SK-N-SH (cell line): Measurements from ENCODE around the gene WTAP. TPM values are rescaled to one million over a fixed set of nuclear protein-coding genes. Genes with fewer than 3 reads are reported as not detected.

Experiments
- CTCF ChIA-PET: fragments of 300-600, 350-600 bp; formaldehyde crosslinking; extraction: SDS; loops from one replicate; lab custom pipeline; 2021; lab: Yijun Ruan, JAX
- POLR2A ChIA-PET: fragments of 350-600 bp; sonication (Branson Sonifier 250); formaldehyde crosslinking; extraction: SDS; loops from one replicate; lab custom pipeline; 2020; ENCODE audit warnings: antibody characterized with exemption, inconsistent platforms; lab: Yijun Ruan, JAX
- DNase-seq: peaks from one replicate; pipeline ENCODE4 v3.0.0; 2012
- H2AFZ ChIP-seq: fragments of 200-600 bp; sonication (generic); 2 replicates; pipeline ENCODE4 v1.8.1; 2016; ENCODE audit warnings: antibody characterized with exemption, mild to moderate bottlenecking, low read depth
- H3F3A ChIP-seq: fragments of 200-600 bp; sonication (generic); replicated peaks from 2 replicates; pipeline ENCODE3; 2016; ENCODE audit warnings: antibody characterized with exemption, mild to moderate bottlenecking; ENCODE audit not compliant: insufficient read depth
- H3K27ac ChIP-seq, 2 experiments: fragments of 200-500 bp in 1 of 2; fragments of 200-600 bp in 1 of 2; sonication (Bioruptor generic) in 1 of 2; sonication (generic), shearing (Covaris generic) in 1 of 2; 2 replicates each; pipeline versions ENCODE4 v1.5.1 to v1.6.1; 2014 to 2016; ENCODE audit warnings: low read depth in 2 of 2, inconsistent platforms in 1 of 2, low read length in 1 of 2, mild to moderate bottlenecking in 1 of 2, mixed read lengths in 1 of 2
- H3K27me3 ChIP-seq: fragments of 200-600 bp; sonication (generic), shearing (Covaris generic); 2 replicates; pipeline ENCODE4 v1.6.1; 2016; ENCODE audit warnings: mixed run types; ENCODE audit not compliant: insufficient read depth
- H3K36me3 ChIP-seq, 2 experiments: fragments of 200-500 bp in 1 of 2; fragments of 200-600 bp in 1 of 2; sonication (Bioruptor generic) in 1 of 2; sonication (generic) in 1 of 2; replicated peaks in 1 of 2; 2 replicates each; pipeline versions ENCODE3 to v1.5.1; 2014 to 2016; ENCODE audit warnings: low read length in 1 of 2, mild to moderate bottlenecking in 1 of 2; ENCODE audit not compliant: insufficient read depth in 2 of 2, control insufficient read depth in 1 of 2
- H3K4me1 ChIP-seq, 2 experiments: fragments of 200-500 bp in 1 of 2; fragments of 200-600 bp in 1 of 2; sonication (Bioruptor generic) in 1 of 2; sonication (generic), shearing (Covaris generic) in 1 of 2; 2 replicates each; pipeline versions ENCODE4 v1.5.1 to v1.6.1; 2014 to 2016; ENCODE audit warnings: low read depth in 1 of 2, low read length in 1 of 2, mixed run types in 1 of 2; ENCODE audit not compliant: insufficient read depth in 2 of 2, control insufficient read depth in 1 of 2
- H3K4me2 ChIP-seq: fragments of 200-600 bp; sonication (generic), shearing (Covaris generic); 2 replicates; pipeline ENCODE4 v1.6.1; 2017; ENCODE audit warnings: mixed run types
- H3K4me3 ChIP-seq, 2 experiments: fragments of 200-500 bp in 1 of 2; fragments of 200-600 bp in 1 of 2; sonication (Bioruptor generic) in 1 of 2; sonication (generic), shearing (Covaris generic) in 1 of 2; 2 replicates each; pipeline versions ENCODE4 v1.5.1 to v1.8.1; 2014 to 2016; ENCODE audit warnings: low read depth in 2 of 2, inconsistent platforms in 1 of 2, low read length in 1 of 2, mild to moderate bottlenecking in 1 of 2, mixed read lengths in 1 of 2, moderate library complexity in 1 of 2
- H3K79me2 ChIP-seq: fragments of 200-600 bp; sonication (generic); 2 replicates; pipeline ENCODE4 v1.8.1; 2017; ENCODE audit warnings: mild to moderate bottlenecking; ENCODE audit not compliant: insufficient read depth
- H3K9ac ChIP-seq: fragments of 200-600 bp; sonication (generic); 2 replicates; pipeline ENCODE4 v1.6.1; 2017; ENCODE audit warnings: mixed run types
- H3K9me2 ChIP-seq: fragments of 200-600 bp; sonication (generic); 2 replicates; pipeline ENCODE4 v1.6.1; 2017; ENCODE audit warnings: mixed run types
- H3K9me3 ChIP-seq: fragments of 200-600 bp; sonication (generic); 2 replicates; pipeline ENCODE4 v1.6.1; 2017; ENCODE audit warnings: mixed run types, mild to moderate bottlenecking, moderate library complexity
- H4K20me1 ChIP-seq: fragments of 200-600 bp; sonication (generic); 2 replicates; pipeline ENCODE4 v1.6.1; 2017; ENCODE audit warnings: mild to moderate bottlenecking, mixed run types; ENCODE audit not compliant: insufficient read depth
- CHD2 ChIP-seq: fragments of 150-350 bp; IDR thresholded peaks from 2 replicates; pipeline ENCODE4 v1.6.1; 2018; ENCODE audit warnings: low read length; ENCODE audit not compliant: partially characterized antibody
- EP300 ChIP-seq, 2 experiments: IDR thresholded peaks; 2 replicates each; pipeline versions ENCODE4 v1.4.0 to v1.6.1; 2012; ENCODE audit warnings: borderline replicate concordance in 1 of 2, low read depth in 1 of 2, low read length in 1 of 2
- EZH2phosphoT487 ChIP-seq: fragments of 200-600 bp; sonication (generic); IDR thresholded peaks from 2 replicates; pipeline ENCODE4 v1.6.1; 2017; ENCODE audit warnings: low read depth, mixed run types, mild to moderate bottlenecking, antibody characterized with exemption, moderate library complexity, borderline replicate concordance
- NFIC ChIP-seq: IDR thresholded peaks from 2 replicates; pipeline ENCODE4 v1.4.0; 2012; ENCODE audit warnings: borderline replicate concordance
- TEAD4 ChIP-seq: IDR thresholded peaks from 2 replicates; pipeline ENCODE4 v1.4.0; 2012; ENCODE audit warnings: mild to moderate bottlenecking, borderline replicate concordance; ENCODE audit not compliant: insufficient read depth
- WGBS: methylation state at CpG from one replicate; pipeline ENCODE4 v1.1.6; 2017; ENCODE audit warnings: low lambda C conversion rate; 5-methylcytosine and 5-hydroxymethylcytosine counted together
- polyA plus RNA-seq, 3 experiments: library from polyadenylated mRNA; depleted of rRNA; stranded (reverse); fragments of >200 nt; gene quantifications; 2 replicates each; pipeline ENCODE4 v1.2.3, GENCODE V29; 2012
- TF ChIP-seq, protein P1 (sequence below): IDR thresholded peaks from 2 replicates; pipeline ENCODE4 v1.4.0; 2012; ENCODE audit warnings: low read depth

The WTAP gene
- polyA plus RNA-seq, 1 of the 3 experiments (the other 2 are of a cell fraction): 12.8 TPM

DNA sequence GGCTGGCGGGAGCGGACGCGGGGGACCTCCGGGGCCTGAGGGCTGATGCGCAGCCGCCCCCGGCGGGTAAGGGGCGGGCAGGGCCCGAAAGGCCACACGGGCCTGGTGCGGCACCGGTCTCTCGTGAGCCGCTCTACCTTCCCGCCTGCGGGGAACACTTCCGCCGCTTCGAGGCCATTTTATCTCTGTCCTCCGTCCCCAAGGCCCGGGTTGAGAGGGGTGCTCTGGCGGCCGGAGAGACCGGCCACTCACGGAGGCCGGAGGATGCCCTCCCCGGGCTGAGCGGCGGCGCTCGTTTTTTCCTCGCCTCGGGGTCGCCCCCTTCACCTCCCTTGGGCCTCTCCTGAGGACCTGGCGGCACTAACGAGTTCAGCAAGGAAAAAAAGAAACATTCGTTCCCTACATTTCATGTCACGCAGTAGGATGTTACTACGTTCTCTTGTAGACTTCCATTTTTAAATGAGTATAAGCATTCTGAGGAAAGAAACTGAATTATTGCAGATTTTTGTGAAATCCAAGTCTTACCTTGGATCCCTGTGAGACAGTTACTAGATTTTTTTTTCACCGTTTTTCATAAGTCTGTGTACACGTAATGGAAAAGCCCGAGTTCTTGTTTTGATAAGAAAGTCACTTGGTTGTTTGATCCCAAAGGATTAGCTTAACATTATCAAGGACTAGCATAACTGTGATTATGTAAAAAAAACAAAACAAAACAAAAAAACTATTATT, 575 bp downstream of the WTAP start:
- peaks cover 93% of the 10 kb centered on the region for H3K79me2 ChIP-seq
- no peaks in the 10 kb centered on the region for H3K9me2 ChIP-seq
- H3F3A ChIP-seq: no peaks in the 10 kb centered on the region
- ChIA-PET POLR2A (interaction anchor here (1.9 to 3.4 kb wide), 3 partner anchors 10 to 62 kb away, joined by 5 to 25 read pairs (median 11); partner anchors contain the start of genes ACAT2, MRPL18 and TCP1), CTCF (interaction anchor here (1.5 to 3.6 kb wide), 2 partner anchors 10 to 36 kb away, joined by 4 to 21 read pairs; no protein-coding TSS in a partner anchor)
- no peak for DNase-seq
- peaks cover 4 to 9% of the 10 kb centered on the region in 2 experiments; a peak in 3 of 4 replicates for H3K4me1 ChIP-seq
- under 1% methylated on average over 11 of the region's 44 CpGs for WGBS
- peaks cover 2 to 4% of the 10 kb centered on the region in 2 experiments for H3K36me3 ChIP-seq
- H3K4me2 ChIP-seq: peak overlapping the region; percentile 76
- H2AFZ ChIP-seq: 0 out of 2 replicates have a peak overlapping the region, but pooled peaks have one; percentile 27
- TF ChIP-seq TEAD4: 0 out of 2 replicates have a peak, but pooled peaks have one; percentile 18
- TF ChIP-seq, protein P1, sequence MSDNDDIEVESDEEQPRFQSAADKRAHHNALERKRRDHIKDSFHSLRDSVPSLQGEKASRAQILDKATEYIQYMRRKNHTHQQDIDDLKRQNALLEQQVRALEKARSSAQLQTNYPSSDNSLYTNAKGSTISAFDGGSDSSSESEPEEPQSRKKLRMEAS: no peak
- no peaks in the 10 kb centered on the region for H3K27me3 ChIP-seq
- no peaks in the 10 kb centered on the region for H3K9me3 ChIP-seq
- H4K20me1 ChIP-seq: peaks cover 50% of the 10 kb centered on the region
- peak overlapping the region; percentile 97 for H3K9ac ChIP-seq
- peak overlapping the region; percentile 82 to 85 for H3K4me3 ChIP-seq
- H3K27ac ChIP-seq: peak overlapping the region; percentile 94 to 97

DNA sequence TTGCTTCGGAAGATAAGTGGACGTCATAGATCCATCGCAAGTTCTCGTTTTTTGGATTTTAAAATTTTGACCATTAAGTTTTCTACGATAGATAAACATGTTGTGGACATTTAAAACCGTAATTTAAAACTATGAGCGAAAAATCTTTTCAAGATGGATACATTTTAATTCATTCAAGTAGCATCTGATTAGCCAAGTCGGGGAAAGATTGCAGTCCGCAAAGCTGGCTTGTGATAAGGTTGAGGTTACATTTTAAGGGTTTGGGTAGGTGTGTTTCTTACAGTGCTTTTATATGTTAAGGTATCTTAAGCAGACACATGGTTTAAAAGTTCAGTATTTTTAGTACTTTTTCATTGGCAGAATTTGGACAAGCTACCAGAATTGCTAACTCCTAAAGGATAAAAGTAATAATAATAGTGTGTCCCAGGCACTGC, 1.2 kb downstream of the WTAP start:
- Histone ChIP-seq H4K20me1 (peaks cover 57% of the 10 kb centered on the region), H3K4me1 (peaks cover 4 to 9% of the 10 kb centered on the region in 2 experiments; a peak in 3 of 4 replicates), H3F3A (no peaks in the 10 kb centered on the region), H3K36me3 (peaks cover 2 to 4% of the 10 kb centered on the region in 2 experiments), H3K4me2 (peak overlapping the region; percentile 76), H3K27ac (peak overlapping the region; percentile 94 to 97; a peak in 3 of 4 replicates), H2AFZ (no peak overlapping the region), H3K9me2 (no peaks in the 10 kb centered on the region), H3K4me3 (peak overlapping the region; percentile 82 to 85), H3K27me3 (no peaks in the 10 kb centered on the region), H3K9ac (peak overlapping the region; percentile 97), H3K79me2 (peaks cover 93% of the 10 kb centered on the region), H3K9me3 (no peaks in the 10 kb centered on the region)
- DNase-seq: no peak
- ChIA-PET CTCF (interaction anchor here (1.0 to 3.6 kb wide), 3 partner anchors 8 to 37 kb away, joined by 3 to 21 read pairs (median 8); partner anchors contain the start of gene ACAT2), POLR2A (interaction anchor here (3.4 kb wide), 1 partner anchor 61 kb away, joined by 25 read pairs; the partner anchor contains the start of genes MRPL18 and TCP1)
- TF ChIP-seq EZH2phosphoT487 (no peak), NFIC (no peak), EP300 (IDR thresholded peaks at IDR 0.05; ENCODE audit: borderline replicate concordance in 1 of 2, low read depth in 1 of 2, low read length in 1 of 2) (no peak), CHD2 (no peak)
- 2% methylated on average over 9 of the region's 9 CpGs for WGBS
